NCI-H2227 (cell line): ENCODE data around the gene ROR2.
"Not testable (repeated sequence)": the region's sequence is repeated elsewhere in the genome, so short reads cannot be mapped to it uniquely, and the experiment has no call there.

ENCODE experiments used
- DNase-seq: peaks from one replicate; lab custom pipeline; 2025; ENCODE audit not compliant: unreplicated experiment; lab: John Stamatoyannopoulos, UW

The ROR2 gene

DNA sequence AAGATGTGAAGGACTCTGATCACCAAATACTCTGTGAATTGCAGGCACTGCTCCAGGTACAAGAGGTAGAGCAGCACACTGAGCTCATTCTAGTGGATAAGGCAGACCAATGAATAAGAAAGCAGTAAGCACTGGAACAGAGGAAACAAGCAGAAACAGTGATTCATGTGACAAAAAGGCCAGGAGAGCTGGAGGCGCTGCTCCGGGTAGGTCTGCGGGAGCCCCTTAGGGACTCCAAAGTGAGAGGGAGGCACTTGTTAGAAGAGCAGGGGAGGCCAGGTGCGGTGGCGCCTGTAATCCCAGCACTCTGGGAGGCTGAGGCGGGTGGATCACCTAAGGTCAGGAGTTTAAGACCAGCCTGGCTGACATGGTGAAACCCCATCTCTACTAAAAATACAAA lies 294.8 kb downstream of the ROR2 start:
- DNase-seq: no peak

DNA sequence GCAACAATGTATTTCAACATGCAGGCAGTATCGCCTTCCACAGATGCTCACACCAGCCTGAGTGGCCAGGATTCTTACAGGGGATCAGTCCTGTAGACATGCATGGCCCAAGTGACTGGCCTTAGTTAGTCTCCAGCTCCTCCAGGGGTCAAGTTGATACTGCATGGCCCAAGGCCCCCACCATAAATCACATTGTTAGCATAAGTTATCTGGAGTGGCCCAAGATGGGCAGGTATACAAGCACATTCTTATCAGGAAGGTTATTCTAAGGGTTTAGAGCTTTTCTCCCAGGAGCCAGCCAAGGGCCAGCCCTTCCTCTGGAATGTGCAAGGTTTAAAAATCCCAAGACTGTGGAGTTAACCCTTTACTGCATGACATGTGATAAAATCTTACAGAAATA lies 295.5 kb downstream of the ROR2 start:
- DNase-seq: no peak

DNA sequence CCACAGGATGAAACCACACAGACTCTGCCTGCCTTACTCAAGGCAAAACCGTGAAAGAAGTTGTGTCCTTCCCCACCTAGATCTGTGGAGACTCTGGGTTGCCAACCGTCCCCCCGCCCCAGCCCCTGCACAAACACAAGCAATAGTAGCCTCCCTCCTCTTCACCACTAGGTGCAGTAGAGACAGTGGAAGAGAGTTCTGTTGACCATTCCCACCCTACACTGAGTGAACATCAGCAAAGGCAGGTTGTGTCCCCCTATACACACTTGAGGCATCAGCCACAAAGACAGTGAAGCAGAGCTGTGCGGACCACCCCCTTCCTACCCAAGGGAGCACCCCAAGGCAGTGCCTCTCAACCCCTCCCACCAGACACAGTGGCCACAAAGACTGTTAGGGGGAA lies 302.7 kb downstream of the ROR2 start:
- no peak for DNase-seq

DNA sequence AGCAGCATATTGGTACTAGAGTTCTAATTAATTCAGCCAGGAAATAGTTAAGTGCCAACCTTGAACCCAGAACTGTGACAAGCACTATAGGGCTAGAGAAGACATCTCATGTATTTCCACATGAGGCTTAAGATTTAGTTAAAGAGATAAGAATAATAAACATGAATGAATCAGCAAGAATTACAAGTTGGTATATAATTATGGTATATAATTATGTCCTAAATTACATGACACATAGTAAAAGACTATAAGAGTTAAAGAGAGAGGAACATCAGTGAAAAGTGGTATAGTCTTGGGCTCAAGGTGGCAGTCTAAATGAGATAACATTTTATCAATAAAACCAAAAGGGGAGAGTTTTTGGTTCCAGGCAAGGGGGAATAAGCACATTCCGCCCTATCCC lies 303.3 kb downstream of the ROR2 start:
- DNase-seq: no peak

DNA sequence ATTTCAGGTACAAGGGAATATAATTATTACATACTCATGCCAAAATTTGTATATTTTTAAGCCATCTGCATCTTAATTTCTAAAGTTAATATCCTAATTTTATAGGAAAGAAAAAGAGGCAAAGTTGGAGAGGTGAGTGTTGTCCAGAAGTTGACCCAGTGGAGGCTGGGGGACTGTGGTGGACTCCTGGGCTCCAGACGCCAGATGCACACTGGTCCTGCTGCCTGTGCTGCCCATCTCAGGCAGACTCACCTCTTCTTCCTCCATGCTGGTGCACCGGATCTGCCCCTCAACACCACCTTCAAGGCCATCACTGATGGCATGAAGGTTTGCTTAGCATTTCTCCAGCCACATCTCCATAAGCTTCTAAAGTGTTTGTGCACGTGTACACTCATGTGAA lies 305.6 kb downstream of the ROR2 start:
- no peak for DNase-seq

DNA sequence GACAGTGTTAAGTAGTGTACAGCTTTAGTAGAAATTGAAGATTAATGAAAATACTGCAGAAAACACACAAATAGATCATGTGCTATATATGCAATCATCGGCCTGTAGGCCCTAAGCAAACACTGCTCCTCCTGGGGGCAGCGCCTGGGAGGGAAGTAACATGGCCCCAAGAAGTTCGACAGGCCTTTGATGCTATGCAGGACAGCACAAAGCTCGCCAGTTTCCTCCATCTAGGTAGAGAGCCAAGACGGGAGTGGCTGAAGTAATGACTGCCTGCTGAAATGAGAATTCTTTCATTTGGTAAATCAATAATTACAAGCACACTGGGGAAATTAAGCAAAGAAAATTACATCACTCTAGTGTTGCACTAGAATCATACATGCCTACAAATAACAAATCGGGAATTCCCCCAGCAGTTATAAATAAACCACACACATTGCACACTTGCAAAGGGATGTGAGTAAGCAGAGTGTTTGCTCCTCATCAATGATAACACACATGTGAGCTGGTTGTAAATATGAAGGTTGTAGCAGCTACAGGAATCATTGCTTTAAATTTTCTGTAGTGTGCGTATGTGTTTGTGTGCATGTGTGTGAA lies 306.4 kb downstream of the ROR2 start:
- no peak for DNase-seq

DNA sequence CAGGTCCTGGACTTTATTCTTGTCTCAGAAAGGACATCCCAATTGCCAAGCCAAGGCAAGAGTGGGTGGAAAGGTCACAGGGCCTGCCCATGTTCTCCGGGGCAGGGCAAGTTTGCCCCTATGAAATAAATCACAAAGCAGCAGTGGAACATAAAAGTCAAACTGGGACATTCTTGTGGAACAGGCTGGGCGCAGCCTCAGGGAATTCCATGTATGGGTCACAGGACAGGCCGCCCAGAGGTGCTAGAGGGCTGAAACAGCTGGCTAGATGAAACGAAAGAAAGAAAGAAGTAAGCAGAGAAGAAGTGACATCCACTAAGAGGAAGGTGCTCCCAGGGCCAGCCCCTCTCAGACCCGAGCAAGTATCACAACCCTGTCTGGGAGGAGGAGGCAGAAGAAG lies 307.3 kb downstream of the ROR2 start:
- DNase-seq: no peak

DNA sequence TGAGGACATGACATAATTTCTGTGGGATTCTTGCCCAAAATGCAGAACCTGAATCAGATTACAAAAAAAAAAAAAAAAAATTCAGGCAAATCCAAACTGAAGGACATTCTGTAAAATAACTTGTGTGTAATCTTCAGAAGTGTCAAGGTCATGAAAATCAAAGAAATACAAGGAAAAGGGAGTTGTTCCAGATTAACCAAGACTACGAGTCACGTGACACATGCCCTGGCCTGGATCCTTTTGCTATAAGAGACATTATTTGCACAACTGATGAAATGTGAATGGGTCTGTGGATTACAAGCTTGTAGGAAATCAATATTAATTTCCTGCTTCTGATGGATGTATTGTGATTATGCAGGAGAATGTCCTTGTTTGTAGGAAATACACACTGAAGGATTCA lies 309.6 kb downstream of the ROR2 start:
- DNase-seq: no peak

DNA sequence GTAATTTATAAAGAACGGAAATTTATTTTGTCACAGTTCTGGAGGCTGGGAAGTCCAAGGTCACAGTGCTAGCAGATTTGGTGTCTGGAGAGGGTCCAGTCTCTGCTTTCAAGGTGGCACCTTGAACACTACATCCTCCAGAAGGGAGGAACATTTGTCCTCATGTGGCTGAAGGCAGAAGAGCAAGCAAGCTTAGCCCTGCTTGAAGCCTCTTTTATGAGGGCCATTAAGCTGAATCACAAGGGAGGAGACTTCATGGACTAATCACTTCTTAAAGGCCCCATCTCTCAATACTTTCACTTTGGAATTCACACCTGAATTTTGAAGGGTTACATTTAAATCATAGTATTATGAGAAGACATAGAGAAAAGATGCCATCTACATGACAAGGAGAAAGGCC lies 311.0 kb downstream of the ROR2 start:
- DNase-seq: no peak

DNA sequence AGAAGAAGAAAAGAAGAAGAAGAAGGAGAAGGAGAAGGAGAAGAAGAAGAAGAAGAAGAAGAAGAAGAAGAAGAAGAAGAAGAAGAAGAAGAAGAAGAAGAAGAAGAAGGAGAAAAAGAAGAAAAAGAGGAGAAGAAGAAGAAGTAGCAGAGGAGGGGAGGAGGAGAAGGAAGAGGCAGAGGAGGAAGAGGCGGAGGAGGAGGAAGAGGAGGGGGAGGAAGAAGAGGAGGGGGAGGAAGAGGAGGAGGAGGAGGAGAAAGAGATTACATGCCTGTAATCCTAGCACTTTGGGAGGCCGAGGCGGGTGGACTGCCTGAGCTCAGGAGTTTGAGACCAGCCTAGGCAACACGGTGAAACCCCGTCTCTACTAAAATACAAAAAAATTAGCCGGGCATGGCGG lies 315.2 kb downstream of the ROR2 start:
- DNase-seq: not testable (repeated sequence)

DNA sequence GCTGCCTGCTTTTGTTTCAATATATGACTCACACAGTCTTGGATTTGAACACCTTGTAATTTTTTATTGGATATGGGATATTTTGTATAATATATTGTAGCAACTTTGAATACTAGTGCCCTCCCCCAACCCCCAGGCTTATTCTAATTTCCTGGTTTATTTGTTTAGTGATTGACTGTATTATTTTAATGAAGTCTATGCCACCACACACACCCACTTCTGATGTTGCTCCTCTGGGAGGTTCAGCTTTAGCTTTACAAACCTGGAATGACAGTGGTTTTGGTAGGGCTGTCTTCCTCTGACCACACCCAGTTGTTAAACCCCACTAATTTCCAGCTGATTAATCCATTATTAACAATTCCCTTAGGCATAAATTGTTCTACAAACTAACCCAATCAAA lies 320.3 kb downstream of the ROR2 start:
- no peak for DNase-seq

DNA sequence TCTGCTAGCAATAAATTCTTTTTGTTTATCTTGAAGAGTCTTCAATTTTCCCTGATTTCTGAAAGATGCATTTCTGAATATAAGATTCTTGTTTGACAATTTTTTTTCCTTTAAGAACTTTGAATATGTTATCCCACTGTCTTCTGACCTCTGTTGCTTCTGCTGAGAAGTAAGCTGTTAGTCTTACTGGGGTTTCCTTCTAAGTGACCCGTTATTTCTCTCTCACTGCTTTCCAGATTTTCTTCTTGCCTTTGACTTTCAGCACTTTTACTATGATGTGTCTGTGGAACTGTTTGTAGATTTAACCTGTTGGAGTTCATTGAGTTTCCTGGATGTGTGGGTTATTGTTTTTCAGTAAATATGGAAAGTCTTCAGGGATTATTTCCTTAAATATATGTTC lies 321.1 kb downstream of the ROR2 start:
- DNase-seq: no peak

DNA sequence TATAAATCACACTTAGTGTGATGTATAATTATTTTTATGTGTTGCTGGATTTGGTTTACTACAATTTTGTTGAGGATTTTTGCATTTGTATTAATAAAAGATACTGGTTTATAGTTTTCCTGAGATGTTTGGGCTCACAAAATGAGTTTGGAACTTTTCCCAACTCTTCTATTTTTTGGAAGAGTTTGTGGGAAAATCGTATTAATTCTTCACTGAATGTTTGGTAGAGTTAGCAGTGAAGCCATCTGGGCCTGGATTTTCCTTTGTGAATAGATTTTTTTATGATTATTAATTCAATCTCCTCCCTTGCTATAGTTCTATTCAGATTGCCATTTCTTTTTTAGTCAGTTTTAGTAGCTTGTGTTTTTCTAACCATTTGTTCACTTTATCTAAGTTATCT lies 324.7 kb downstream of the ROR2 start:
- DNase-seq: no peak

DNA sequence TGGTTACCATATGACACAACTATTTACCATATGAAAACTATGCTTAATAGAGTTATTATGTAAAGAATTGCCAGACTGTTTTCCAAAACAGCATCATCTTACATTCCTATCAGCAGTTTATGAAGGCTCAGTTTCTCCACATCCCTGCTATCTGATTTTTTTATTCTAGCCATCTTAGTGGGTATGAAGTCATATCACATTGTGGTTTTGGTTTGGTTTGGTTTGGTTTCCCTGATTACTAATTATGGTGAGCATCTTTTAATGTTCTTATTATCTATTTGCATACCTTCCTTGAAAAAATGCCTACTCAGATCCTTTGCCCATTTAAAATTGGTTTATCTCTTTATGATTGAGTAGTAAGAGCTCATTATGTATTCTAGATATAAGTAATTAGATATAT lies 327.0 kb downstream of the ROR2 start:
- DNase-seq: no peak

DNA sequence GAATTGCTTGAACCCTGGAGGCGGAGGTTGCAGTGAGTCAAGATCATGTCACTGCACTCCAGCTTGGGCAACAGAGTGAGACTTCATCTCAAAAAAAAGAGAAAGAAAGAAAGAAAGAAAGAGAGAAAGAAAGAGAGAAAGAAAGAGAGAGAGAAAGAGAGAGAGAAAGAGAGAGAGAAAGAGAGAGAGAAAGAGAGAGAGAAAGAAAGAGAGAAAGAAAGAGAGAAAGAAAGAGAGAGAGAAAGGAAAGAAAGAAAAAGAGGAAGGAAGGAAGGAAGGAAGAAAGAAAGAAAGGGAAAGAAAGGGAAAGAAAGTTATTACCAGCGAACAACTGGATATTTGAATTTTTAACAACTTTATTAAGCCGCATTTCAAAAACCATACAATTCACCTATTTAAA lies 327.9 kb downstream of the ROR2 start:
- DNase-seq: not testable (repeated sequence)

DNA sequence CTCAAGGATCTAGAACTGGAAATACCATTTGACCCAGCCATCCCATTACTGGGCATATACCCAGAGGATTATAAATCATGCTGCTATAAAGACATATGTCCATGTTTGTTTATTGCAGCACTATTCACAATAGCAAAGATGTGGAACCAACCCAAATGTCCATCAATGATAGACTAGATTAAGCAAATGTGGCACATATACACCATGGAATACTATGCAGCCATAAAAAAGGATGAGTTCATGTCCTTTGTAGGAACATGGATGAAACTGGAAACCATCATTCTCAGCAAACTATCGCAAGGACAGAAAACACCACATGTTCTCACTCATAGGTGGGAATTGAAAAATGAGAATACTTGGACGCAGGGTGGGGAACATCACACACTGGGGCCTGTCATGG lies 336.0 kb downstream of the ROR2 start:
- not testable (repeated sequence) for DNase-seq

DNA sequence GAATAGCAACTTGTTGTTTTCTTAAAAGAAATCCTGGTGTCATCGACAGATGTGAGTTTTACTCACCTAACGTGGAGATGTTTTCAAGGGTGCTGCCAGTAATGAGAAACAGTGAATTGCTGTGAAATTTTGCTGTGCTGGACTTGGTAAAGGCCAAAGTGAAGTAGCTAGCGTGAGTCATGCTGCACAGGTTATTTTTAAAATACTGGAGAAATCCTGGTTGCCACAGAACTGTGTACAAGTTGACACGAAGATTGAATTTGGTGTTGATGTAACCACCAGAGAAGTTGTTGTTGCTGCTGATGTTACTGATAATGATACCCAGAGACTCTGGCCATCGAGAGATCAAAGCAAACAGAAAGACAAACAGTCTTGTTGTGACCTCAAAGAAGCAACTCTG lies 338.4 kb downstream of the ROR2 start:
- DNase-seq: no peak

DNA sequence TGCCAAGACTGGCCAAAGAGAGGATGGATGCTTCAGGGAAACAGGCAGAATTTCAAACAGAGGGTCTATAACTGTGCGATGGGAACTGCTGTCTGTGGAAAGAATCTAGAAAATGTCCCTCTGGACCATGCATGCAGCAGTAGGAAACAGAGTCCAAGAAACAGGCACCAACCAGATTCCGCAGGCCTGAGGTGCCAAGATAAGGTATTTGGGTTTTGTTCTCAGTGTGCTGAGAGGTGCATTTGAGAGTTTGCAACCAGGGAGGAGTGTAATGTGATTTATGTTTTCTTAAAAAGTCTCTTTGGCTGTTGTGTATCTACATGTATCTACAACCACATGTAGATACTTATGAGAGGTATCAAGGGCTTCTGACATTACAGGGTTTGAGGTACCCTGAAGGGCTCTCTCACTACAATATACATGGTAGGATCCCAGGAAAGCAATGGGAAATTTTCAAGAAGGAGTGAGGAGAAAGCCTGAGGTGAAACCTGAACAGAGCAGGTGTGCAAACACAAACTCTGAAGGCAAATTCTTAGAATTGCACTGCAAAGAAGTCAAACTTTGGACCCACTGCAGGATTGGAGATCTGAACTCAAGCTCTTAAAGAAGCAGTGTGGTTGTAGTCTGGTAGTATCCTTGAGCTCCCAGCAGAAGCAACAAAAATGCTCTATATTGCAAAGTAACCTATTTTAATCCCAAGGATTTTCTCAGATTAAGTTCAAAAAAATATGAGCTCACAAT lies 343.6 kb downstream of the ROR2 start:
- no peak for DNase-seq

DNA sequence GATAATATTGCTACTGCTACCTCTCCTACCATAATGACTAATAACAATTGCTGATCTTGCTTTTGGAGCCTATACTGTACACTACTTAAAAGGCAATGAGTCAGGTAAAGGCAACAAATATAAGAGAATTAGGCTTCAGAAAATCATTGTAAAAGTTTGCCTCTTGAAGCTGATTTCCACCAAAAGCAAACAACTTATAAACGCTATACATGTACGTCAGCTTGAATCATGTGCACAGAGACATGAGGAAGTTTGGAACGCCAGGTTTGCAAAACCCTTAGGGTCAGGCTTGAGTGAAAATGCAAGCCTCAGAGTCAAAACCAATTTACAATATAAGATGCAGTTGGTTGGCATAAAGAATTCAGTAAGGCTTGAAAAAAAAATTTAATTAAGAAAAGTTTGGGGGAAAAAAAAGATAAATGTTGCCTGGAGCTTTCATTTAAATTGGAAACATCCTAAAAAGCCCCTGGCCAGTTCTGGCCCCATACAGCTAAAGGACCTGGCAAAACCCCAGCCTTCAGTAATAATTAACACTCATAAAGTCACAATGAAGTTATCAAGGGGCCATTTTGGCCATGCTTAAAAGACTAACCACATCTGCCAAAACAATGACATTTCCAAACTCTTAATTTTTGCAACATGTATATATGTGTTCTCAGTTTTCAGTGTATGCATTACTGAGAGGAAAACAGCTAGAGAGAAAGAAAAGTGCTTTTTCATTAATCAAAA lies 345.4 kb downstream of the ROR2 start:
- DNase-seq: no peak

DNA sequence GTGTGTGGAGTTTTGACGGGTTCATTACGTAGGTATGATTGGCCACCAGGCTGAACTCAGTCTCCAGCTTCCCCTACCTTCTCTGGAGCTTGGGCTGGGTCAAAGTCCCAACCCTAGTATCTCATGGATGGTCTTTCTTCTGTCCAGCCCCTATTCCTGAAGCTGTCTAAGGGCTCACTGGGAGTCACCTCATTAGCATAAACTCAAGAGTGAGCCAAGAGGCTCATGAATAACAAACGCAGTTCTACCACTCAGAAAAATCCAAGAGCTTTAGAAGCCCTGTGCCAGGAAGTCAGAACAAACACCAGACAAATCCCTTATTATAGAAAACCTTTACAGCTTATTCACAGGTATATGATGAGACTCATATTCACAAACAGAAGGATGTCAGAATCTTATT lies 346.1 kb downstream of the ROR2 start:
- DNase-seq: no peak

DNA sequence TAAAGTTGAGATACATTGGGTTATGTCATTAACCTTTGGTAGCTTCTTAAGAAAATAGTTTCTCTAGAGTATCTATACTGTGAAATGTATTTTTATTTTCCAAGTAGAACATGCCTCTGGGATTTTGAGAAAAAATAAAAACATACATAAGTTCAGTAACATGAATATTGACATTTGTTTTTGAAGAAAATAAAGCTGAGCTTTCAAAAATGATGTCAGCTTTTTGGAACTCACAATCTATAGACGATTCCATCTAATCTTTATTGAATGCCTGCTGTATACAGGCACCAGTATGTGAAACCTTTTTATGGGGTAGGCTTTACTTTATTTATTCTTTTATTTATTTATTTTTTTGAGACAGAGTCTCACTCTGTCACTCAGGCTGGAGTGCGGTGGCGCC lies 350.5 kb downstream of the ROR2 start:
- DNase-seq: no peak

DNA sequence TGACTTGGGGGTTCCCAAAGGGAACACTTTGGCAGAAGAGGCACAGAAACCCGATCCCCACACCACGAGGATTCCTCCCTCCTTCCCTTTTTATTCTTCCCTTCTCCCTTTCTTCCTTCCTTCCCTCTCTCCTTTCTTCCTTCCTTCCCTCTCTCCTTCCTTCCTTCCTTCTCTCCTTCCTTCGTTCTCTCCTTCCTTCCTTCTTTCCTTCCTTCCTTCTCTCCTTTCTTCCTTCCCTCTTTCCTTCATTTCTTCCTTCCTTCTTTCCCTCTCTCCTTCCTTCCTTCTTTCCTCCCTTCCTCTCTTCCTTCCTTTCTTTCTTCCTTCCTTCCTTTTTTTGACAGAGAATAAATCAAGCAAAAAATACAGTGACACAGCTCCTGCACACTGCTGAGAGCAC lies 358.4 kb downstream of the ROR2 start:
- no peak for DNase-seq
